HG03460 (cell line): ENCODE results near the gene ELK4.
"Not testable (repeated sequence)": the region's sequence is repeated elsewhere in the genome, so short reads cannot be mapped to it uniquely, and the experiment has no call there.

Source experiments
- ATAC-seq: cut with Tn5 transposase; IDR thresholded peaks from one replicate; pipeline ENCODE4 v1.9.1; 2021; ENCODE audit not compliant: unreplicated experiment

ELK4 gene

GRCh38 chr1:205664399-205665017, 32.7 kb upstream of the ELK4 start:
- no peak for ATAC-seq

- no peak for ATAC-seq
Measured at GRCh38 chr1:205663286-205663936, 31.6 kb upstream of the ELK4 start.

- ATAC-seq = no peak
Measured at GRCh38 chr1:205662791-205663190, 31.0 kb upstream of the ELK4 start.

- ATAC-seq = no peak
Measured at GRCh38 chr1:205662135-205662738, 30.4 kb upstream of the ELK4 start.

- no peak for ATAC-seq
Measured at GRCh38 chr1:205661429-205662134, 29.8 kb upstream of the ELK4 start.

GRCh38 chr1:205660361-205660760, 28.6 kb upstream of the ELK4 start:
- ATAC-seq = no peak

- peak; percentile 85 for ATAC-seq
Measured at GRCh38 chr1:205658943-205659581, 27.3 kb upstream of the ELK4 start.

GRCh38 chr1:205656236-205656635, 24.4 kb upstream of the ELK4 start:
- ATAC-seq = no peak

GRCh38 chr1:205652984-205653383, 21.2 kb upstream of the ELK4 start:
- no peak for ATAC-seq

- ATAC-seq = no peak
Measured at GRCh38 chr1:205650241-205650640, 18.4 kb upstream of the ELK4 start.

- no peak for ATAC-seq
Measured at GRCh38 chr1:205645519-205645918, 13.7 kb upstream of the ELK4 start.

GRCh38 chr1:205642679-205643307, 11.0 kb upstream of the ELK4 start:
- ATAC-seq = no peak

GRCh38 chr1:205639567-205639966, 7.8 kb upstream of the ELK4 start:
- no peak for ATAC-seq

GRCh38 chr1:205637854-205638468, 6.2 kb upstream of the ELK4 start:
- no peak for ATAC-seq

GRCh38 chr1:205636732-205637131, 4.9 kb upstream of the ELK4 start:
- no peak for ATAC-seq

GRCh38 chr1:205636138-205636530, 4.3 kb upstream of the ELK4 start:
- not testable (repeated sequence) for ATAC-seq

- ATAC-seq = no peak
Measured at GRCh38 chr1:205633421-205633976, 1.7 kb upstream of the ELK4 start.

GRCh38 chr1:205632669-205633169, 908 bp upstream of the ELK4 start:
- ATAC-seq = no peak

GRCh38 chr1:205631010-205631767, 622 bp downstream of the ELK4 start:
- peak; percentile 63 for ATAC-seq
